ENCODE measurements around the gene TSPAN9. TPM values are rescaled to one million over a fixed set of nuclear protein-coding genes. Genes with fewer than 3 reads are reported as not detected.

Gene TSPAN9
- total and polyA plus RNA-seq, 8 donors: 1.4 to 58.3 (median 7.9) TPM

DNA sequence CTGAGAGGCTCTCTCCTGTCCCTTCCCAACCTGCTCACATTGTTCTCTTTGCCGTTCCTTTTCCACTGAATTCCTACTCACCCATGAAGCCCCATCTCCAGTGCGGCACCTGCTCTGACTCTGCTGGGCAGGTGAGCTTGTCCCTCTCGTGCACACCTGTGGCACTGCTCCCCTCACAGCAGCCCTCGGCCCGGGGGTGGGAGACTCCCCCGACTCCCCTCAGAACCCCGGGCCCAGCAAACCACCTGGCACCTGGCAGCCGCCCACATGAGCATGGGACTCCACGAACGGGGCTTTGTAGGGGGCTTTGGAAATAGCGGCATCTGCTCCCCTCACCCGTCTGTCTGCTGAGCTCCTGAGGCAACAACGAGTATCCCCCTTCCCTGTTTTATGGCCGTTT lies 251.4 kb downstream of the TSPAN9 start:
- WGBS, 5 donors: 74 to 85% (median 81%) methylated on average over 14 of the region's 14 CpGs
- Histone ChIP-seq H3K27ac (no peak overlapping the region), H3K36me3 (no peaks in the 10 kb centered on the region), H3K27me3 (peaks cover 0 to 2% (median 0%) of the 10 kb centered on the region in 3 donors), H3K9me3 (no peaks in the 10 kb centered on the region), H3K4me1 (no peaks in the 10 kb centered on the region), H3K4me3 (no peak overlapping the region)
- intact Hi-C loops (cut with DNase I; ENCODE audit: low total_unique reads): no loop called here
- no peak for DNase-seq
- TF ChIP-seq POLR2AphosphoS5 (IDR thresholded peaks at IDR 0.05) (no peak), EP300 (IDR thresholded peaks at IDR 0.05) (no peak), POLR2A (IDR thresholded peaks at IDR 0.05) (no peak)
- TF ChIP-seq, protein P1, sequence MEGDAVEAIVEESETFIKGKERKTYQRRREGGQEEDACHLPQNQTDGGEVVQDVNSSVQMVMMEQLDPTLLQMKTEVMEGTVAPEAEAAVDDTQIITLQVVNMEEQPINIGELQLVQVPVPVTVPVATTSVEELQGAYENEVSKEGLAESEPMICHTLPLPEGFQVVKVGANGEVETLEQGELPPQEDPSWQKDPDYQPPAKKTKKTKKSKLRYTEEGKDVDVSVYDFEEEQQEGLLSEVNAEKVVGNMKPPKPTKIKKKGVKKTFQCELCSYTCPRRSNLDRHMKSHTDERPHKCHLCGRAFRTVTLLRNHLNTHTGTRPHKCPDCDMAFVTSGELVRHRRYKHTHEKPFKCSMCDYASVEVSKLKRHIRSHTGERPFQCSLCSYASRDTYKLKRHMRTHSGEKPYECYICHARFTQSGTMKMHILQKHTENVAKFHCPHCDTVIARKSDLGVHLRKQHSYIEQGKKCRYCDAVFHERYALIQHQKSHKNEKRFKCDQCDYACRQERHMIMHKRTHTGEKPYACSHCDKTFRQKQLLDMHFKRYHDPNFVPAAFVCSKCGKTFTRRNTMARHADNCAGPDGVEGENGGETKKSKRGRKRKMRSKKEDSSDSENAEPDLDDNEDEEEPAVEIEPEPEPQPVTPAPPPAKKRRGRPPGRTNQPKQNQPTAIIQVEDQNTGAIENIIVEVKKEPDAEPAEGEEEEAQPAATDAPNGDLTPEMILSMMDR (IDR thresholded peaks at IDR 0.05): no peak

DNA sequence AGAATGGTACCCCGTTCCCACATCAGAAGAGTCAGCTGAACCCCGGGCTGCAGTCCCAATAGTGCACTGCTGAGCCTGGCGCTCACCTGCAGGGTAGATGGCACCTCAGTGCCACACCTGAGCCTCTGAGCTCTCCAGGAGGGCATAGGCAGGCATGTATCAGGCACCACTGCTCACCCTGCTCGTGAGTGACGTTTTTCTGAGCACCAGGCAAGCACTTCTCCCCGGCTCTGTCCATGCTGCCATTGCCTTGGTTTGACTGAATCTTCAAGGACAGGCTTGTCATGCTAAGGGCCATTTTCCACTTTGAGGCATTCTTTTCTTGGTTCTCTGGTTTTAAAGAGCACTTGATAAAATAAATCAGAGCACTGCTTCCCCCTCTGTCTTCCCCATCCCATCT lies 252.2 kb downstream of the TSPAN9 start:
- Histone ChIP-seq H3K27me3 (peaks cover 0 to 10% (median 0%) of the 10 kb centered on the region in 3 donors), H3K4me1 (no peaks in the 10 kb centered on the region), H3K27ac (no peak overlapping the region), H3K4me3 (no peak overlapping the region), H3K36me3 (no peaks in the 10 kb centered on the region), H3K9me3 (no peaks in the 10 kb centered on the region)
- intact Hi-C loops (cut with DNase I; ENCODE audit: low total_unique reads): no loop called here
- WGBS, 5 donors: 62 to 86% (median 70%) methylated on average over 5 to 6 of the region's 6 CpGs
- DNase-seq: no peak
- no peak for TF ChIP-seq POLR2A (IDR thresholded peaks at IDR 0.05)
- TF ChIP-seq, protein P1 (IDR thresholded peaks at IDR 0.05): no peak
- no peak for TF ChIP-seq POLR2AphosphoS5 (IDR thresholded peaks at IDR 0.05)
- TF ChIP-seq EP300 (IDR thresholded peaks at IDR 0.05): no peak

DNA sequence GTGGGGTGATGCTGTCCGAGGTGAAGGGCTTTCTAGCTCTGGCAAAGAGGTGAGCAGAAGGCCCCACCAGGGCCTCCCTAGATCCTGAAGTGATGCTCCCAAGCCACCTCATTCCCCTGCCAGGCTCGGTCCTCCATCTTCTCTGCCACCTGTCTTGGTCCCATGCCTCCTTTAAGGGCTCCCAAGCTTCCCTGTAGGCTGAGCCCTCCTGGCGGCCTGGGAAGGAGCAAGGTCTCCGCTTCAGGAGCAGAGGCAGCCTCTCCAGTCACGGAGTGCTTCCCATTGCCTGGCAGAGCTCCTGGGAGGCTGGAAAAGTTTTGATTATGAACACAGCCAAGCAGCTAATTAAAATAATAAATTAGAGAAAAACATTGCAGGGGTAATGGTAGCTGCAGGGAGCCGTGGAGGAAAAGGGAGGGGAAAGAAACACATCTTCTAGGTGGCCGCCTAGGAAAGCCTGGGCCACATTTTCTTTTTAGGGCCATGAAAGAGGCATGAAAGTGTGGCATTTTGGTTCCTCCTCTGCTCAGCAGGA lies 253.9 kb downstream of the TSPAN9 start:
- H3K9me3 ChIP-seq: no peaks in the 10 kb centered on the region
- H3K27ac ChIP-seq: no peak overlapping the region
- no peak for DNase-seq
- WGBS, 5 donors: 82 to 93% (median 88%) methylated on average over 7 of the region's 7 CpGs
- TF ChIP-seq POLR2AphosphoS5 (IDR thresholded peaks at IDR 0.05): no peak
- TF ChIP-seq POLR2A (IDR thresholded peaks at IDR 0.05): no peak
- no peak for TF ChIP-seq EP300 (IDR thresholded peaks at IDR 0.05)
- TF ChIP-seq, protein P1 (IDR thresholded peaks at IDR 0.05): no peak
- no peaks in the 10 kb centered on the region for H3K4me1 ChIP-seq
- no peaks in the 10 kb centered on the region for H3K36me3 ChIP-seq
- intact Hi-C loops (cut with DNase I; ENCODE audit: low total_unique reads): no loop called here
- H3K27me3 ChIP-seq: peaks cover 0 to 20% (median 0%) of the 10 kb centered on the region in 3 donors
- H3K4me3 ChIP-seq: no peak overlapping the region

DNA sequence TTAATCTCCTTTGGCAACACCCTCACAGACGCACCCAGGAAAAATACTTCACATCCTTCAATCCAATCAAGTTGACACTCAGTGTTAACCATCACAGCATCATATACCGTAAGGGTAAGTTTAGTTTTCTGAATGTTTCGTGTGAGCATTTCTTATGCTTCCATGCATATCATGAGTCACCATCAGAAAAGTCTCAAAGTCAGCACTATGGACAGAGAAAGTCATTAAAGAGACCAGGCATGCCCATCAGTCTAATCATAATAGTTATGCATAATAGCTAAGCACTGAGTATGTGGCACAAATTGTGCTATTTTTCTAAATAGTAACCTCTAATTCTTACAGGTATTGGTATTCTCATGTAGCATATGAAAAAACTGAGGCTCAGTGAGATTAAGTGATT lies 255.0 kb downstream of the TSPAN9 start:
- WGBS, 5 donors: 75 to 86% (median 80%) methylated on average over 3 of the region's 3 CpGs
- intact Hi-C loops (cut with DNase I; ENCODE audit: low total_unique reads): no loop called here
- TF ChIP-seq EP300 (IDR thresholded peaks at IDR 0.05) (no peak), POLR2AphosphoS5 (IDR thresholded peaks at IDR 0.05) (no peak), POLR2A (IDR thresholded peaks at IDR 0.05) (no peak)
- TF ChIP-seq, protein P1 (IDR thresholded peaks at IDR 0.05): no peak

More for the DNA sequence above, 255.0 kb downstream of the TSPAN9 start:
- no peak overlapping the region for H3K4me3 ChIP-seq
- no peak overlapping the region for H3K27ac ChIP-seq
- H3K4me1 ChIP-seq: peaks cover 0 to 10% (median 5%) of the 10 kb centered on the region in 4 donors
- no peaks in the 10 kb centered on the region for H3K9me3 ChIP-seq
- no peaks in the 10 kb centered on the region for H3K36me3 ChIP-seq
- DNase-seq: no peak
- peaks cover 0 to 20% (median 0%) of the 10 kb centered on the region in 3 donors for H3K27me3 ChIP-seq
